Anterior cingulate cortex (tissue), 58 donors: Measurements from ENCODE around the gene COL23A1.
"Not testable (repeated sequence)": the region's sequence is repeated elsewhere in the genome, so short reads cannot be mapped to it uniquely, and the experiment has no call there.

ENCODE experiments used
- DNase-seq, 58 donors: peaks; one replicate each; lab custom pipeline; 2025; lab: John Stamatoyannopoulos, UW

COL23A1 gene

GRCh38 chr5:178589180-178590140 lies 733 bp downstream of the COL23A1 start:
- DNase-seq, result peak in 5 of 58 donors; percentile 14 to 35 (median 24)

- DNase-seq, result no peak
Measured at GRCh38 chr5:178588769-178589168, 1.4 kb downstream of the COL23A1 start.

GRCh38 chr5:178587763-178588611 lies 2.2 kb downstream of the COL23A1 start:
- no peak for DNase-seq

- DNase-seq, result no peak
Measured at GRCh38 chr5:178586396-178586795, 3.8 kb downstream of the COL23A1 start.

GRCh38 chr5:178585421-178585820 lies 4.8 kb downstream of the COL23A1 start:
- not testable (repeated sequence) for DNase-seq

- no peak for DNase-seq
Measured at GRCh38 chr5:178583279-178583678, 6.9 kb downstream of the COL23A1 start.

GRCh38 chr5:178582291-178582690 lies 7.9 kb downstream of the COL23A1 start:
- DNase-seq, result no peak

DNA sequence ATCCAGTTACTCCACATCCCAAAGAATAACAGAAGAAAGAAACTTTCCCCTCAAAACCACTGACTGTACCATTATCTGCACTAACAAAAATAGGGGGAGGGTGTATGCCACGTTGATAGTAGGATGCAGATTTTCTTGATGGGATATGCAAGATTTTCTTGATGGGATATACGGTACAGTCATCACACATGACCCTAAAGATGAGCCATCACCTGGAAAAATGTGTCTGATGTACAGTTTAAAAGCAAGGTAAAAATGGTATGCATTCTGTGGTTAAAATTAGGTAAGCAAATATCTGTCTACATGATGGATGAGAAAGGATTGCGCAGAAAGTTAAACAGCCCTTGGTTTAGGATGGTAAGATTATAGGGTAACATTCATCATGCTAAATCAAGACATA lies 8.6 kb downstream of the COL23A1 start:
- DNase-seq, result no peak

GRCh38 chr5:178580271-178580955 lies 9.8 kb downstream of the COL23A1 start:
- DNase-seq, result no peak

DNA sequence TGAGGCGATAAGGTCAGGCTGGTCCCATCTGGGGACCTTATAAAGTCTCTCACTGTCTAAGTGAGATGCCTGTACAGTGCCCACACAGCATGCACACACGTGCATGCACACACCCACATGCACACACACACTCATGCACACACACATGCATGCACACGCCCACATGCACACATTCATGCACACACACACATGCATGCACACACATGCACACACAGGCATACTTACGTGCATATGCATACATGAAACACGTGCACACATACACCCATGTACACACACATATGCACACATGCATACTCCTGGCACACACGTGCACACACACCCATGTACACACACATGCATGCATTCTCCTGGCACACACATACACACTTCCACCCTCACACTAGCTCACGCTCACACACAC lies 12.2 kb downstream of the COL23A1 start:
- DNase-seq, result no peak

GRCh38 chr5:178577376-178577839 lies 12.8 kb downstream of the COL23A1 start:
- no peak for DNase-seq

DNA sequence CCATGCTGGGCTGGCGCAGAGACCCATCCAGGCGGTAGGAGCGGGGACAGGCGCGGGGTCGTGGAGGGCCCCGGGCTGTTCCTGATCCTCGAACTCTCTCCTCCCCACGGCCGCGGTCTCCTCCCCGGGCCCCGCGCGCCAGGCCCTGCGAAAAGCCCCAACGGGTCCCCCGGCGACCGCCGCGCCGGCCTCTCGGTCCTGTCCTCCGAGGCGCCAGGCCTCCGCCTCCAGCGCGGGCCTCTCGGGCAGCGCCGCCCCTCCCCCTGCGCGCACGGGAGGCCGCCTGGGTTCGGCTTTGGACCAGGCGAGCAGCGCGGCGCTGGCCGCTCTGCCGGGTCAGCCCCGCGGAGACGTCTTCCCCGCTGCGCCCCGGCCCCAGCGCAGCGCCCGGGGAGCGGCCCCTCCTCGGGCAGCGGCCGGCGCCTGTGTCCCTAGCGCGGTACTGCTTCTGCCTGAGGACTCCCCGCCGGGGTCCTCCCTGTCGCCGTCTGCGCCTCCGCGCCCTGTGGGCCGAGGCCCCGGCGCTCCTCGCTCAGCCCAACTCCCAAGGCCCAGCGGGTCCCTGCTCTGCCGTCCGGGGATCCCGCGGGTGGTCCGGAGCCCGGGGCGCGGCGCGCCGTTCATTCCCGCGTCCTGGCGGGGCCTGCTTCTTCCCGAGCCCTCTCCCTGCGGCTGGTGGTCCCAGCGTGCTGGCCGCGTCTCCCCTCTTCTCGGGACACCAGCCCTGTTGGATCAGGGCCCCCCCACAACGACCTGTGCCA lies 13.4 kb downstream of the COL23A1 start:
- DNase-seq, result peak in 1 of 58 donors; percentile 19

- DNase-seq, result no peak
Measured at GRCh38 chr5:178573216-178573615, 17.0 kb downstream of the COL23A1 start.

DNA sequence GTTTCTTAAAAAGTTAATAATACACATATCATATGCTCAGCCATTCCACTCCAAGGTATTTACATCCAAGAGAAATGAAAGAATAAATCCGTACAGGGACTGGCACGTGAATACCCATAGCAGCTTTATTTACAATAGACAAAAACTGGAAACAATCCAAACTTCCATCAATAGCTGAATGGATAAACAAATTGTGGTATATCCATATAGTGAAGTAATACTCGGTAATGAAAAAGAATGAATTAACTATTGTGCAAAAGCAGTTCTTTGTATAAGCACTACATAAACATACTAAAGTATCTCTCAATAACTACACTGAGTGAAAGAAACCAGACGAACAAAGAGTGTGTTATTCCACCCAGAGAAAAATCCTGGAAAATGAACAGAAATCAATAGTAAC lies 17.6 kb downstream of the COL23A1 start:
- DNase-seq, result no peak

GRCh38 chr5:178569485-178569884 lies 20.7 kb downstream of the COL23A1 start:
- no peak for DNase-seq

DNA sequence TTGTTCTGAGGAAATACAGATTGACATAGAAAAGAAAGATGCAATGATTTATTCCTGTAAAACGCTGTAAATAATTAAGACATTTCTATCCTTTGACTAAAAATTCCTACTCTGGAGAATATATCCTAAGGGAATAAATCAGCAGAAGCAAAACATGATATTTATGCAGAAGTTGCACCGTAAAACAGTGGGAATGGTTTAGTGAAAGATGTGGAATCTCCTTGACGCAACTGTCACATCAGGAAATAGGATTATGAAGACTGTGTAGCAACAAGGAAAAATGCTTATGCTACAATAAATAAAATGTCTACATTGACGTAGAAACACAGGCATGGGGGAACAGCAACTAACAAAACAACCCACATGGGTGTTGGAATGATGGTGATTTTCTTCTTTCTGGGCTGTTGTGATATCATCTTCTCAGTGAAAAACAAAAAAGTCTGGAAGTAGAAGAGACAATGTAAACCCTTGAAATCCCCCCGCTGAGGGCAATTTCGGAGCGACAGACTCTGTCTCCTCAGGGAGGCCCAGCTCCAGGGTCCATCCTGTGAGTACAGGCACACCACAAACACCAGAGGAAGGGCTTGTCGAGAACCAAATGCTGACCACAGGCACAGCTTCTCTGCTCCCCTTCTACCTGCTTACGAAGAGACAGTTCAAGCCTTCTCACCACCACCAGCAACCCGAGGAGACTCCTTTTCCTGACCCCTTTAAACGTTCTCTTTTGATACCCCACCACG lies 25.2 kb downstream of the COL23A1 start:
- no peak for DNase-seq

DNA sequence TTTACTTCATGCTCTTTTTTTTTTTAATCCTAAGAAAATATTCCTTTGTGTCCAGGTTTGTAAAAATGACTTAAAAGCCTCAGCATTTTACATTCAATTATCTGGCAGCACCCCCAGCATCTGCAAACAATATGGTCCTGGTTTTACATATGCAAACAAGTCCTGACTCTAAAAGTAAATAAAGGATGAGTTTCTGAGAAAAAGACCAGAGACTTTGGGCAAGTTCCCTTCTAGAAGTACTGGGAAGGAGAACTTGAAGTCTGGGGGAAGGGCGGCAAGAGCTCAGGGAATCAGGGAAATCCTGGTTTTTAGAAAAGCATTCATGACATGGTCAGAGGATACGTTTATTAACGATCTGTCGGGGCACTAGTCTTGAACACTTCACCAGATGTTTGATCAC lies 25.8 kb downstream of the COL23A1 start:
- no peak for DNase-seq

DNA sequence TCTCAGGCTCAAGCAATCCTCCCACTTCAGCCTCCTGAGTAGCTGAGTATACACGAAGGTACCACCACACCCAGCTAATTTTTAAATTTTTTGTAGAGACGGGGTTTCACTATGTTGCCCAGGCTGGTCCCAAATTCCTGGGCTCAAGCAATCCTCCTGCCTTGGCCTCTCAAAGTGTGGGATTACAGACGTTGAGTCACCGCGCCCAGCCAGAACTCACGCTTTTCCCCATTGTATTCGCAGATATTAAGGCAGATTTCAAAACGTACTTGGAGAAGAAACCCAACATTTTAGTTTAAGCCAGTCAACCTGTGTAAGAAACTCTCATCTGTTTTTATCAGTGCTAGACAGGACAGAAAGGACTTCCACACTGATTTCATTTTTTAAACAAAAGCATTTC lies 26.6 kb downstream of the COL23A1 start:
- DNase-seq, result no peak

DNA sequence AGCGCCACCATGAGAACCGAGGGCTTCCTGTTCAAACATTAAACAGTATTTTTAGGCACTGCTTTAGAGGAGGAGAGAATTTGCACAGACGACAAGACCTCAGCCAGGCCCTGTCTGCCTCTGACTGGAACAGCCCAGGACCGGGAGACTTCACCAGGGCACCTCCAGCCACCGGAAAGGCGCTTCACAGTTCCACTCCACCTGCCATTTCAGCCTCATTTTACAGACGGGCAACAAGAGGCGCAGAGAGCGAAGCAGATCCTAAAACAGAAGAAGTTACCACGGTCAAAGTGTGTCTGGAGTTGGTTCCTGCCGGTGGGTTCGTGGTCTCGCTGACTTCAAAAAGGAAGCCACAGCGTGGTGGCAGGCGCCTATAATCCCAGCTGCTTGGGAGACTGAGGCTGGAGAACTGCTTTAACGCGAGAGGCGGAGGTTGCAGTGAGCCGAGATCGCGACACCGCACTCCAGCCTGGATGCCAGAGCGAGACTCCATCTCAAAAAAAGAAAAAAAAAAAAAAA lies 28.4 kb downstream of the COL23A1 start:
- DNase-seq, result no peak
